Right atrium auricular region (tissue), 2 donors: ENCODE measurements around the gene RIN1. TPM values are rescaled to one million over a fixed set of nuclear protein-coding genes. Genes with fewer than 3 reads are reported as not detected.
"Not testable (repeated sequence)": the region's sequence is repeated elsewhere in the genome, so short reads cannot be mapped to it uniquely, and the experiment has no call there.

Source experiments
- DNase-seq: peaks from one replicate; pipeline ENCODE4 v3.0.0-alpha.2; 2019; ENCODE audit warnings: low spot score
- H3K27ac ChIP-seq, 2 donors: fragments of 200-600 bp; sonication (generic); 1 replicate in 1 of 2; 2 replicates in 1 of 2; pipeline ENCODE4 v1.5.1; 2016 to 2019
- H3K27me3 ChIP-seq, 2 donors: fragments of 200-600 bp; sonication (generic); one replicate each; pipeline versions ENCODE4 v1.5.1 to v1.6.0; 2017 to 2019
- H3K36me3 ChIP-seq: fragments of 200-600 bp; sonication (generic); one replicate; pipeline ENCODE4 v1.5.1; 2016
- H3K4me1 ChIP-seq, 2 donors: fragments of 200-600 bp; sonication (generic); one replicate each; pipeline versions ENCODE4 v1.5.1 to v1.6.0; 2017 to 2019
- H3K4me3 ChIP-seq, 2 donors: fragments of 200-600 bp; sonication (generic); 1 replicate in 1 of 2; 2 replicates in 1 of 2; pipeline ENCODE4 v1.5.1; 2017 to 2019; ENCODE audit warnings: mild to moderate bottlenecking in 1 of 2, moderate library complexity in 1 of 2
- H3K9me3 ChIP-seq, 2 donors: fragments of 200-600 bp; sonication (generic); one replicate each; pipeline ENCODE4 v1.5.1; 2019
- CTCF ChIP-seq, 2 donors: fragments of 200-600 bp; sonication (generic); IDR thresholded peaks; one replicate each; pipeline ENCODE4 v1.5.1; 2019; ENCODE audit warnings: antibody characterized with exemption in 2 of 2
- total RNA-seq, 2 donors: library from RNA; depleted of rRNA; stranded (reverse); fragments of >200 nt; gene quantifications; one replicate each; pipeline ENCODE4 v1.1.0, GENCODE V29; 2016

RIN1 gene
- total RNA-seq, 2 donors from 2014 or later, result 1.0 to 5.9 TPM

- TF ChIP-seq CTCF (IDR thresholded peaks at IDR 0.05), result no peak
- Histone ChIP-seq H3K27ac (no peak overlapping the region), H3K36me3 (no peaks in the 10 kb centered on the region), H3K4me3 (no peak overlapping the region), H3K9me3 (no peaks in the 10 kb centered on the region), H3K27me3 (no peaks in the 10 kb centered on the region), H3K4me1 (peaks cover 4 to 36% of the 10 kb centered on the region in 2 donors)
- DNase-seq, result no peak
Measured at GRCh38 chr11:66323684-66324083, 12.6 kb downstream of the RIN1 start.

- no peak for TF ChIP-seq CTCF (IDR thresholded peaks at IDR 0.05)
- peaks cover 4 to 36% of the 10 kb centered on the region in 2 donors for H3K4me1 ChIP-seq
- DNase-seq, result peak; percentile 83
Measured at GRCh38 chr11:66322732-66323427, 13.4 kb downstream of the RIN1 start.

GRCh38 chr11:66321606-66322005, 14.6 kb downstream of the RIN1 start:
- H3K36me3 ChIP-seq, result no peaks in the 10 kb centered on the region
- no peak overlapping the region for H3K4me3 ChIP-seq
- peaks cover 0 to 36% of the 10 kb centered on the region in 2 donors for H3K4me1 ChIP-seq
- no peaks in the 10 kb centered on the region for H3K27me3 ChIP-seq
- TF ChIP-seq CTCF (IDR thresholded peaks at IDR 0.05), result no peak
- no peaks in the 10 kb centered on the region for H3K9me3 ChIP-seq
- DNase-seq, result no peak
- peak overlapping the region in 1 of 2 donors; percentile 47 for H3K27ac ChIP-seq

More at GRCh38 chr11:66322732-66323427, 13.4 kb downstream of the RIN1 start:
- Histone ChIP-seq H3K4me3 (no peak overlapping the region), H3K9me3 (no peaks in the 10 kb centered on the region), H3K27me3 (no peaks in the 10 kb centered on the region), H3K36me3 (no peaks in the 10 kb centered on the region), H3K27ac (peak overlapping the region; percentile 31 to 47)

- H3K9me3 ChIP-seq, H3K4me3 ChIP-seq, H3K27me3 ChIP-seq, H3K36me3 ChIP-seq, DNase-seq, H3K27ac ChIP-seq: not testable (repeated sequence)
- H3K4me1 ChIP-seq, result peaks cover 0 to 36% of the 10 kb centered on the region in 2 donors
Measured at GRCh38 chr11:66320748-66321147, 15.5 kb downstream of the RIN1 start.

- H3K4me3 ChIP-seq, H3K36me3 ChIP-seq, H3K27ac ChIP-seq, DNase-seq, H3K27me3 ChIP-seq, H3K9me3 ChIP-seq: not testable (repeated sequence)
- H3K4me1 ChIP-seq, result peaks cover 0 to 35% of the 10 kb centered on the region in 2 donors
Measured at GRCh38 chr11:66320289-66320688, 15.9 kb downstream of the RIN1 start.

GRCh38 chr11:66318600-66318970, 17.6 kb downstream of the RIN1 start:
- no peaks in the 10 kb centered on the region for H3K36me3 ChIP-seq
- no peak for DNase-seq
- TF ChIP-seq CTCF (IDR thresholded peaks at IDR 0.05), result no peak
- no peaks in the 10 kb centered on the region for H3K9me3 ChIP-seq
- peak overlapping the region; percentile 30 to 90 for H3K27ac ChIP-seq
- no peak overlapping the region for H3K4me3 ChIP-seq
- no peaks in the 10 kb centered on the region for H3K27me3 ChIP-seq
- peaks cover 0 to 52% of the 10 kb centered on the region in 2 donors for H3K4me1 ChIP-seq
